ENCODE results near the gene B3GLCT.

B3GLCT gene

GRCh38 chr13:31350560-31350959, 150.8 kb downstream of the B3GLCT start:
- no peak for DNase-seq (ENCODE audit: low read depth in 2 of 2)

- DNase-seq (ENCODE audit: low read depth in 2 of 2), result no peak
Observed at GRCh38 chr13:31351376-31351775, 151.6 kb downstream of the B3GLCT start.

GRCh38 chr13:31352467-31352866, 152.7 kb downstream of the B3GLCT start:
- DNase-seq (ENCODE audit: low read depth in 2 of 2), result no peak

- DNase-seq (ENCODE audit: low read depth in 2 of 2), result no peak
Observed at GRCh38 chr13:31355001-31355400, 155.2 kb downstream of the B3GLCT start.

DNA sequence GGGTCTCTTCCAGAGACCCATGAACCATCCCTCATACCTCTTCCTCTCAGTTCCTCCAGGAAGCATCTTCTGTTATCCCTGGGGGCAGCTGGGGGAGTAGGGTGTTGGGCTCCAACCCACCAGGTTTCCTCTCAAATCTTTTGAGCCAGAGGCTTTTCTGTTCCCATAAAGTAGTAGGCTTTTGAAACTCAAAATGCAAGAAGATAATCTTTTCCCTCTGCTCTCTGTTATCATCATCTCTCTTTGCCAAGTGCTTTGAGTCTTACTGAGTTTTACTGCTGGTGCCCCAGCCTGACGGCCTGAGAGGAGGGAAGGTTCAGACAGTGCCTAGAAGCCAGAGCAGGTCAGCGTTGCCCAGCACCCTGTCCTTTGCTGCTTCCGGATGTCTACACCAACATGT, 157.2 kb downstream of the B3GLCT start:
- no peak for DNase-seq (ENCODE audit: low read depth in 2 of 2)

DNA sequence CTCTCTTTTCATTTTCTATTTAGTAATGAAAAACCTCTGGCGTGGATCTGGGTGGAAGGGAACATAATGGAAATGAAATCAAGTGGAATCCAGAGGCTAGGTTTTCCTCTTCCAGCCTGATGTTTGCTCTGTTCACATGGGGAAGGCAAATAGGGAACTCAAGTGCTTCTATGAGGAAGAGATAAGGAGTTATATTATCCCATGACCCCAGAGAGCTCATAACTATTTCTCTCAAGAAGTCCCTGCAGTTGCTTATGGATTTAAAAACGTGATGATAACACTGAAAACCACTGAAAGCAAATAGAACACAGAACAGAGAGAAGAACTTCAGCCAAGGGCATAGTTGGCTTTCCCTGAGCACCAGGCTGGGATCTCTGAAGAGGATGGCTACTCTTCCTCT, 157.8 kb downstream of the B3GLCT start:
- DNase-seq (ENCODE audit: low read depth in 2 of 2), result no peak

DNA sequence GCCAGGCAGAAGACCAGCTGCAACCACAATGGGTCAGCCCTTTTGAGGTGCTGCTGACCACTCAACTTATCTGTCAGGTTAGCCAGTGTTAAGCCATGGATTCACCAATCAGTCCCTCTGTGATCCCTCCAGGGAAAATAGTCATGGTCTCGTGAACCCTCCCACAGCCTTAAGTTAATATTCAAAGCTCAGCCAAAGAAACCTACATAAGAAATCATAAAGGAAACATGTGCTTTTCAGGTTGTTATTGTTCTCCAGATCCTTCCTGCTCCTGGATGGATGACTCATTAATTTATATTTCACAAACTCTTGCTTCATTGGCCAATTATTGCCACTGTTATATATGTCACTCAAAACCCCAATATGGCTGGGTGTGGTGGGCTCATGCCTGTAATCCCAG, 161.9 kb downstream of the B3GLCT start:
- no peak for DNase-seq (ENCODE audit: low read depth in 2 of 2)

DNA sequence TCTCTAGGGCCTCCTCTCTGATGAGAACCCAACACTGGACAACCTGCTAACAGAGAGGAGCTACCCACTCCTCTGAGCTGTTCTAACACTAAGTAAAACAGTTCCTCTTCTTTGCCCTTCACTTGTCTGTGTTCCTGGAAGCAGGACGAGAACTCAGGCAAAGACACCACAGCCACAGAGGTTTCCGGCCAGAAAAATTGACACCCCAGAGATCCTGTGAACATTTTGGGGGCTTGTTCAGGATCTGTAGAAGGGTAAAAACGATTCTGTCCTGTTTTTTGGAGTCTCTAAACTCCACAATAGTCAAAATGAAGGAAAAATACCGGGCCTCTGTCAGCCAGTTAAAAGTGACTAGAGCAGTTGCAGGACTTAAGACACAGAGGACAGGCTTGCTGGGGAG, 165.9 kb downstream of the B3GLCT start:
- DNase-seq (ENCODE audit: low read depth in 2 of 2), result no peak

DNA sequence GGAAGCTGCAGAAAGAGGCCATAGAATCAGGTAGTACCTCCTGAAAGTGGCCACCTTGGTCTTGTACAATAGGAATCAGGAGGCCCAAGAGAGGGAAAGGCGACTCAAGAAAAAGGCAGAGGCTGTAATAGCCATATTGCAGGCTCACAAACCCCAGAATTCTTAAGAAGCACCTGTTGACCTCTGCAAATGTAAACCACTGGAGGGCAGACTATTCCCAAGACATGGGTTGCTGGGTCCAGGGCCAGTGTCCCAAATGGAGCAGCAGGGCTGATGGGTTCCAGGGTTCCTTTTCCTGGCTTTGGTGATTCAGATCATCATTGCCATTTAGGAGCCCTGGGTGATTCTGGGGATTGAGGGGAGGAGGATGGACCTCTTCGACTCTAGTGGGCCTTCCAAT, 167.6 kb downstream of the B3GLCT start:
- DNase-seq (ENCODE audit: low read depth in 2 of 2), result no peak

GRCh38 chr13:31369213-31369612, 169.4 kb downstream of the B3GLCT start:
- no peak for DNase-seq (ENCODE audit: low read depth in 2 of 2)

GRCh38 chr13:31372454-31372853, 172.7 kb downstream of the B3GLCT start:
- no peak for DNase-seq (ENCODE audit: low read depth in 2 of 2)

DNA sequence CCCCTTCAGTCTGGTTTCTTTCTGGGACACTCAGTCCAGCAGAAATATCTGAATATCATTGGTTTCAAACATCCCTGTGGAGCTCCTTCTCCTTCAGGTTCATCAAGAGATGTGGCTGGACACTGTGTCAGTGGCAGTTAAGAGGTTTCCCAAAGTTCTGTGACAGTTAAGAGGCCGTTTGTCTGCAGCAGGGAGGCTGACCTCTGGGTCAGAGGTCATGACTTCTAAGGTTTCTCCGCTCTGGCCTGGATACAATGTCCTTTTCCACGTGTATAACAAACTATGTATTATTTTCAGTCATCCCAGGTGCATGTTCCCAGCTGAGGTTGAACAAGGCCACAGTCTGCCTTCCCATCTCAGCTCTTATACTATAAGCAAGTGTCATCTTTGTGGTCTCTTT, 174.9 kb downstream of the B3GLCT start:
- no peak for DNase-seq (ENCODE audit: low read depth in 2 of 2)

DNA sequence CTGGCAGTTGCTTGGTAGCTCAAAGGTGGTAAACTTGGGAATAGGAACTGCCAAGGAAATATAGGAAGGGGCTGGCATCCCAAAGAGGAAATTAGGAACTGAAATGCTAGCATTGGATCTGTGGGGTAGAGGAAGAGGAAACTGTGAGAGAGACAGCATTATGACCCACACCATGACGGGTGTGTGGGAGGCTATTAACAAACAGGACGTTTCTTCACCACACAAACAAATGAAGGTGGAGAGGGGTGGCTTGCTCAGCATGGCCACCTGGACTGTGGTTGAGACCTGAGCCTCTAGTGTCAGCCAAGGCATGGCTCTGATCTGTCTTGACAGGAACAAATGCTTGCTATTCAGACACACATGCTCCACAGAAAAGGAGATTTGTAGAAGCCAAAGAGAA, 178.2 kb downstream of the B3GLCT start:
- no peak for DNase-seq (ENCODE audit: low read depth in 2 of 2)

DNA sequence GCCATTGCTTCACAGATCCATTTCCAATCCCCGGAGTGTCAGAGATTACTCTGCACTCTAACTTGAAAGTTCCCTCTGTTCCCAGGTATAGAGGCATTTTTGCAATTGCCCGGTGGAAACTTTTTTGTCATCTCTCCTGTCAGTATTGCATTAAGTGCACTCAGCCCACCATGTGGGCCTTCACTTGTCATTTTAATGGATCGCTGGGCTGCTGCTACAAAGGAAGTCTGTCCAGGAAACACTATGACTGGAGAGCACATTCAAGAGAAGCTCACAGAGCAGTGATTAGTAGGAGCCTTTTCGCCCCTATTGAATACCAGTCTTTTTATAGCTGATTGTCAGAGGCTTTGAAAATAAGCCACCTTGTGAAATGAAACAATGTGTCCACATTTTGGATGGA, 180.9 kb downstream of the B3GLCT start:
- no peak for DNase-seq (ENCODE audit: low read depth in 2 of 2)
